NCI-H526 (cell line): ENCODE results near the gene LAMB4.
A peak's percentile ranks its signal among the peaks of the same experiment; 100 is the strongest.

Source experiments
- DNase-seq, 2 experiments: peaks; one replicate each; lab custom pipeline; 2025; lab: John Stamatoyannopoulos, UW

LAMB4 gene

DNA sequence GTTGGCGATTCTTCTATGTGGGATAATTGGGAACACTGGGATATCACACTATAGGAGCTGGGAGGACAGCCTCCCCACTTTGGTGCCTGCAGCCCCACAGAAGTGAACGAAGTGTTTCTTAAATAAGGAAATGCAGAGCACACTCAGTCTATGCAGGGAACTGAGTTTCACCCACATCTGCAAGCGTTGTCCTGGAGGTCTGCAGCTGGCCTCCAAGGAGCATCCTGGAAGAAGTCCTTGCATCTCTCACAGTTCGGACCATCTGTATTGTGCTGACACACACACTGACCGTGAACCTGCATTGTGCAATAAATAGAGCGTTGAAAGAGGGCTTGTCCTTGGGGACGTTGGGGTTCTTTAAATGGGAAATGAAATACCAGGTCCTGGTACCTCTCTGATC, 25.8 kb downstream of the LAMB4 start:
- DNase-seq: no peak

DNA sequence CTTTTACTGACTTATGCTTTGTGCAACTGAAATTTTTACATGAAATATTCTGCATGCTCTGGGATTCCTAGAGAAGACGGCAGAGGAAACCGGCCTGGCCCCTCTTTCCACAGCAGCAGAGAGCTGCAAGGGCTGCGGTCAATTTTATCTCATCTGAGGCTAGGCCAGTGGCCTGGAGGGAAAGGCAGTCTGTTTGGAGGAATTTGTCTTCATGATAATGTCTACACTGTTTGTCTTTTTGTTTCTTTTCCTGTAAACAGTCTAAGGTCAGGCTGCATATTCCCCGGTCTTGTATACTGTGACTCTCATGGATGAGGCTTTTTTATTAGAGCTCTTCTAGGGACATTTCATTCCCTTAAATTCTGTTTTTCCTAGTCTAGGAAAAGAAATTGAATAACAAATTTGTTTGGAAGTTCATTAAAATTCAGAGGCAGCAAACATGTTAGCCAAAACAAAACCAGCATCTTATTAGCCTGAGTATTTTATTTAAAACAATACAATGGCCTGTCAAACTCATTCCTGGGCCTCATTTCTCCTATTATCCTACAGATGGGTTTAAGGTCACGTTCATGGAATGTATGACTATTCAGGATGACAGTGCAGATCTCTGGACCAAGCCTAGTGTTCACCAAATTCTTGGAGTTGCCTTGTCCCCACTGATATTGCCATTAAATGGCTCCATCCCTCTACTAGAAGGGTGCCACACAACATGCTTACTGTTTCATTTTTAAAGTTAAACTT, 26.4 kb downstream of the LAMB4 start:
- no peak for DNase-seq

DNA sequence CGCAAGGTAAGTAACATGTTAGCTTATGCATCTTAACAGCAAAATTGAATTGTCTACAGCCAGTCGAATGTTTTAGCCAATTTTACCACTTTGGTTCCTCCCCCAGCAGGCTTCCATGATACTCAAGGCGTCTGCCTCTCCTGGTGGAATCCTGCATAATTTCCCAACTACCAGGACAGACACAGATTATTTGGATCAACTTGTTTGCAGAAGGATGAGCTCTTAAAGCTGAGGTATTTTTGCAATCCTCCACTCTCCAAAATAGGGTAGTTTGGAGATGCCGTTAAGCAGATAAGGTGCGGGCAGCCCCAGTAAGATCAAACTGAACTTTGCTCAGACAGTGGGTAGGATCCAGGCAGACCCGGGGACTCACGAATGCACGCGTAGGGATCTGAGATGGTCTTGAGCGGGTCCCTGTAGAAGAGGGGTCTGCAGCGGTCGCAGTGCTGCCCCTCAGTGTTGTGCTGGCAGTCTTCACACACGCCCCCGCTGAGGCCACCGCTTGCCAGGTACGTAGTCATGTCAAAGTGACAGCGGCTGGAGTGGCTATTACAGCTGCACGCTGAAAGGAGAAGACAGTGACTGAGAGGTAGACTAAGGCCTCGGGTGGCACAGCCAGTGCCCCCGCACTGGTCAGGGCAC, 27.4 kb downstream of the LAMB4 start:
- no peak for DNase-seq

DNA sequence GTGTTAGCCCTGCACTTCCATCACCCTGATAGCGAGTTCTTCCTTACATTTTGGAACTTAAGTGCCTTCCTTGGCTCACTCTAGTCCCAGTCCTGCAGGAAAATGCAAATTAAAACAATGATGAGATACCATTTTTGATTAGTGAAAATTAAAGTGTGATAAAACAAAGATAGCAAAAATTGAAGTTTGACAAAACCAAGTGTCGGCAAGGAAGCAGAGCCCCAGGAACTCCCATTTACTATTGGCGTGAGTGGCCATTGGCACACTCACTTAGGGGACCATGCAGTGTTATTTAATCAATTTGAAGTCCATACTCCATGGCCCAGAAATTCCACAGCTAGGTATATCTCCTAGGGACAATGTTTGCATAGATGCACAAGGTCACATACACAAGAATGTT, 28.4 kb downstream of the LAMB4 start:
- DNase-seq: no peak

DNA sequence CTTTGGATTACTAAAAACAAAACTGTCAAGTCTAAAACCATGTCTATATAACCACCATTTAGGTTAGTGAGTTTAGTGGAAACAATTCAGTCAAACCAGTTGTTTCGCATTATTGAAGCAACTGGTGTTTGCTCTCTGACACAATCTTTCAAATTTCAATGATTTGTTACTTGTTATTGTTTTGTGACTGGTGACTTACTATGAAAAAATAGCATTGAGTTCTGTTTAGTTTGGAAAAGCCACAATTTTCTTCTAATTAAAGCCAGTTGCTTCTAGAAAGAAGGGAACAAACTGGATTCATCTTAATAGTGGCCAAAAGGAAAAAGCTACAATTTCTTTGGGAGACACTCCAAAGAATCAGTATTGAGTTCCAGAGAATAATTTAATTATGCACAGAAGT, 30.4 kb downstream of the LAMB4 start:
- no peak for DNase-seq

DNA sequence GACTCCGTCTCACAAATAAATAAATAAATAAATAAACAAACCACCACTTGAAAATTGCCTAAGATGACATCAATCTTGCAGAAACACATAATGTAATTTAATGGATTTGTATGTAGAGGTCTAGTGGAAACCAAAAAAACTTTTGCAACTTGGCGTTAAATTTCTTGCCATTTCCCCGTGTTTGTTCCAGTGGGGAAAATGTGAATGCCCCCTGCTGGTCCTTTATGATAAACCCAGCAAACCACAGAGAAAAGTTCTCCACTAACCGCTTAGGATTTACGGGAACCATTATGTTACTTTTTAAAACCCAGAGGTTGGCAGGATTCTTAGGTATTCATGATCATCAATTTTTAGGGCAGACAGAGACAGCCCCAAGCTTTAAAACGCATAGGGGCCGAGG, 32.5 kb downstream of the LAMB4 start:
- DNase-seq: no peak

DNA sequence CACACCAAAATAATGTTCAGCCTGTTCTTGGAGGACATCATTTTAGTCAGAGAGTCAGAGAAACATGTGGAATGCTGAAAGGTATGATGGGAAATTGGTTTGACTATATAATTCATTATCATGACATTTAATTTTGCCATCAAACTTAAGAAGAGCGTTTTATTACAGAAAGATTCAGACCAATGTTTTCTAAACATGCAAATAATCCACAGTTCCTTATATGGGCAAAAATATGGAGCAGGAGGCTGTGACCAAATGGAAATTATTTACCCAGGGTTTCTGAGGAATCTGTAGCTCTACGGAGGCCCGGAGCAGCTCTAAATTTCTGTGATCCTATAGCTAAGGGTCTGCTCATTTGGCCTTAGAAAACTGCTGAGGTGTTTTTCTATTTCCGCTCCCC, 33.2 kb downstream of the LAMB4 start:
- DNase-seq: no peak

DNA sequence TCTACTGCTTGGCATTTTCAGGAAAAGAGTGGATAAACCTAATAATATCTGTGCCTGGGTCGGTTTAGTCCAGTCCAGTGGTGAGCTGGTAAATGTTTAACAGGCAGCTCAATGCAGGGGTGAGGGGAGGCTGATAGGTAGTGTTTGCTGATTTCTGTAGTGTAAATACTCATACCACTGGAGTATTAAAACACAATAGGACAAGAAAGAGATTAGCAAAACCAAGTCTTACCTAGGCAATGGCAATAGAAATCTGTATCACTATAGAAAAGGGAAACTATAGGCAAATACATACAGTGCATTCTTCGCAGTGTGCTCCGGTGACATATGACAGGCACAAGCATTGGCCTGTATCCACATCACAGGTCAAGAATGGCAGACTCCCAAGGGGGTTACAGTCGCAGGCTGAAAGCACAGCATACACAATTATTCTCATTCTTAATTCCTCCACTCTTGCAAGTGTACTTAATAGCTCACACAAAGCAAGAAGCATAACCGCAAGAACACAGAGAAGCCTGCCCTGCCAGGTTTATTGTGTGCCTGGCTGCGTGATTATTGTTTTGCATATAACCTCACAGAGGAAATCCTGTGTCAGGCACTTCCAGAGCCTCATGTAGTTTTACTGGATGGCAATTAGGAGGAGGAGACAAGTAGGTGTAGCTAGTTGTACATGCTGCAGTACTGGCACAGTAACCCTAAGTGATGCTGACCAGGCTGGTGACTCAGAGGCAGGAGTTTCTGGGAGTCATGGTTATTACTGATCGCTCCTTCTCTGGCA, 35.0 kb downstream of the LAMB4 start:
- peak; percentile 94 for DNase-seq

DNA sequence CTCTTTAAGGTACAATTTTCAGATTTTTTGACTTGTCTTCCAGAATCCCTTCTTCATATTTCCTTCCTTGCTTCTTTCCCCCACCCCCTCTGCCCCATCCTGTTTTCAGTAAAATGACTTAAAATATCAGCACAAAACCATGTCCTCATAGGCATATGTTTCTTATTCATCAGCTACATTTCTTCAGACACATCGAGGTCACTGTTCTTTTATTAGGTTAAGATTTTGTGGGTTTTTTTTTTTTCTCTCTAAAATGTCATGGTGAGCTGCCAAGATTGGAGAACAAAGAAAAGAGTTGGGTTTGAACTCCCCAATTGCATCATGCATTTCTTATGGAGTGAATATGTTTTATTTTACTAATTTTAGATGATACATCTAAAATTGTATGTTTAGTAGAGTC, 35.8 kb downstream of the LAMB4 start:
- no peak for DNase-seq

DNA sequence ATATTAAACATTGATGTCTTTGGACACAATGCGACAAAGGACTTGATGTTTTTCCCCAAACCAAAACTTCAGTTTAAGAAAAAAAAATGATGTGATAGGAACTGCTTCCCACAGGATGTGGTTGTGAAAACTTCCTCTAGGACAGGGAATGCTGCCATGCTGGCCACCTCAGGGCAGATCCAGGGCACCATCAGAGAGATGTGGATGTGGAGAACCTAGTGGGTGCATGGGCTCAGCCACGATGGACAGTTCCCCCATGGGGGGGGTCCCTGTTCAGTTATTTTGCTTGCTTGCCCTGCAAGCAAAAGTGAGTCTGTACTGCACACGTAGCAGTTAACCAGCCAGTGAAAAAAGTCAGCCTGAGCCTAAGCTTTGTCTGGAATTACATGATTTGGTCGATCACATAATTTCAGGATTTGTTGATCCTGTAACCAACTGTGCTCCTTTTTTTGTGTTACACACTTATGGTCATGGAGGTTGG, 36.3 kb downstream of the LAMB4 start:
- no peak for DNase-seq

DNA sequence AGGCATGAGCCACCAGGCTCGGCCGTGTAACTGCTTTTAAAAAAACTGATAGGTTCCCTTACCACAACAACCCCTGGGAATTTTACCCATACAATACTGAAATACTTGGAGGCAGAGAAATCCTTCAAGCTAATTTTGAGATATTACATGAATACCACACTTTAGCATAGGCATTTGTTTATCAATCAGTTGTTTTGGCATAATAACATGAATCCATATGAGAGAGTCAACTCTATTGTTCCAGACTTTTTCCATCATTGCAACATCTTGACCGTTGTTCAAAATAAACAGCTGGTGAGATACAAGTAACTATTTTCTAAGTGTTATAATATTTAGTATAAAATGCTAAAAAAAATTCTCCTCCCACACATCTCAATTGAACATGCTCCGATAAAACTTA, 36.8 kb downstream of the LAMB4 start:
- no peak for DNase-seq

DNA sequence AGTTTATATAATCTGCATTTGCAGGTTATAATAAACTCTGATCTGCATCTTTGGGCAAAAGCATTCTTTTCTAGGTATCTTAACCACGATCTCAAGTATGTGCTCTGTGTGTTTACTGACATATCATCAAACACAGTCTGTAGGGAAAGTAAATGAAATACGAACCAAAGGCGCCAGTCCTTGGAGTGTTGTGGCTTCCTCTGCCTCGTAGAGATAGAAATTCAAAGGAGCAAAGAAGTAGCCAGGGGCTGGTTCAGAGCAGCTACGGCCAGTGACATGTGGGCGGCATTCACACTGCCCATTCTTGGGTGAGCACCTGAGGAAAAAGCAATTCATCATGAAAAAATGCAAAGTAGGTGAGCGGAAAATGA, 38.7 kb downstream of the LAMB4 start:
- no peak for DNase-seq

DNA sequence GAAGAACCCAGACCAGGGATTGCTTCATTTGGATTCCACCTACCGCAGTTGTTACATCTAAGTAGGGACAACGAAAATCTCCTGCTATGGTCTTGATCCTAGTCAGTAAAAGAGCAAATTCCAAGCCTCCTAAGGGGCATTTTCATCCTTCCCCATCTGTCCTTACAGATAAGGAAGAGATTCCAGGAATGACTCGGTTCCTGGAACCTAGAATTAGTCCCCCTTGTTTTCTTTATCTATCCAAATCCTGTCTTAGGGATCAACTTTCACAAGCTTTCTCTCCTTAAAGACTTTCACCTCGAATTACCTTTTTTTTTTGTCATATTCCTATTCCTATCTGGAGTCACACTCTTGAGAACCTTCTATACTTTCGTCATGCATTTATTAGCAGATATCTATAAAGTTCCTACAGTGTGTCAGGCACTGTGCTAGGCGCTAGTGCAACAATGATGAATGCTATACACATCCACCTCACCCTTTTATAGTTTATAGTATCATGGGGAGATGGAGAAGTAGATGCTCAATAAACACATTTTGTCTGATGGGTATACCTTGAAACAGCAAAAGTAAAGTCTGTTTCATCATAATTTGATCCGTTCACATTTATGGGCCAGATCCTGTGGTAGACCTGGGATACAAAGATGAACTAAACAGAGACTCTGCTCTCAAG, 39.2 kb downstream of the LAMB4 start:
- no peak for DNase-seq

DNA sequence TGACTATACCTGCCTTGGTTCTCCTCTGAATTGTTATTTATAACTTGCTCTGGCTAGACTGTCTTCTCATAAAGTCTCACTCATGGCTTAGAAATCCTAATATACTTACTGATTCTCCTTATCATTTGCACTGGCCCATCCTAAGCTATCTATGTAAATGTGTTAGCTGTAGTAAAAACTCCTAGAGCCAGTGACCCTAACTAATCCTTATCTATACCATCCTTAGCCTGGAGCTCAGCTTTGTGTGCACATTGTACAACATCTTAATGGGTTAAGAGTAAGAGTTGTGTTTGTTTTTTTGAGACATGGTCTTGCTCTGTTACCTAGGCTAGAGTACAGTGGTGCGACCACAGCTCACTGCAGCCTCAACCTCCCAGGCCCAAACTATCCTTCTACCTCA, 40.8 kb downstream of the LAMB4 start:
- no peak for DNase-seq

DNA sequence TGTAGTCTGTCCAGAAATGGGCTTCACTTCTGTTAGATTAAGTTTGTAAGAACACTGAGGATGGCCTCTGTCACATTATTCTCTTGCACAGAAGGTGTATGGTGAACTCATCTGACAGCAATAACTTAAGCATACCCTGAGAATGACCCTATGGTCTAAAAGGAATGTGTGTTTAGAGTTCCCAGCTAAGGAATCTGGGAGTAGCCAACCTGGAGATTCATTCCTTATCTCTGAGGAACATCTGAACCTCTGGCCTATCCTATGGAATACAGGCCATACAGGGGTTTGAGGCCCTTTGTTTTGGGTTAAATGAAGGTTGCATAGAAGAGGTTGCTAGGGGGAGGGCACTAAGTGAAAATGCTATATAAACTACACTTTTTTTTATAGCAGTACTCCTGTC, 41.4 kb downstream of the LAMB4 start:
- DNase-seq: no peak

DNA sequence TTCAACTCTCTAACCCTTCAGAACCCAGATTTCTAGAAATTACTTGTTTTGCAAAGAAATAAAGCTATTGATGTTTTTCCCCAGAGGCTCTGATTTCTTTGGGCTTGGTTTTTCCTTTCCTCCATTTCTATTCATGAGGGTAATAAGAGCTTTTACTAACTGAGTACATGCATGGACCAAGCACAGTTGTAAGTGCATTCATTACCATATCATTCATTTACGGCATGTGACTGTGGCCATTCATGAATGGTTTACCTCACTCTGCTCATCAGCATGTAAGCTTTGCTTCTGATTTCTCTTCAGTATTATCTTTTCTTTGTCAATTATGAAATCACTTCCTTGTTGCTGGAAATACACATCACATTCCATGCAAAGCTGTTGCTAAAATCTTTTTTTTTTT, 42.4 kb downstream of the LAMB4 start:
- DNase-seq: no peak

DNA sequence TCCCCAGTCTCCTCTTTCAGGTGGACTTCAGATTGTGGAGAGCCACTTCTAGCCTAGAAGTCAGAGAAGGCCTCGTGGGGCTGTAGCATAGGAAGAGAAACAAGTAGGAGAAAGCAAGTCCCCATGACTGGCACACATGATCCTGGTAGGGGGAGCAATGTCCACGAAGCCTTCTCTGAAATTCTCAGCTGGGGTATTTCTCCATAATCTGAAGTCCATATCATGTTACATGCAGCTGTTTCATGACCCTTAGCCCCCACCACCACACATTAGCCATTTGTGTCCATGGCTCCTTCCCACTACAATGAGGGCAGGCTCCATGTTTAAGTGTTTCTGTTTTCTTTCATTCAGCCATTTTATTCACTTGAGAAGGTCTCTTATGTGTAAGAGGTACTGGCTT, 43.2 kb downstream of the LAMB4 start:
- DNase-seq: no peak

DNA sequence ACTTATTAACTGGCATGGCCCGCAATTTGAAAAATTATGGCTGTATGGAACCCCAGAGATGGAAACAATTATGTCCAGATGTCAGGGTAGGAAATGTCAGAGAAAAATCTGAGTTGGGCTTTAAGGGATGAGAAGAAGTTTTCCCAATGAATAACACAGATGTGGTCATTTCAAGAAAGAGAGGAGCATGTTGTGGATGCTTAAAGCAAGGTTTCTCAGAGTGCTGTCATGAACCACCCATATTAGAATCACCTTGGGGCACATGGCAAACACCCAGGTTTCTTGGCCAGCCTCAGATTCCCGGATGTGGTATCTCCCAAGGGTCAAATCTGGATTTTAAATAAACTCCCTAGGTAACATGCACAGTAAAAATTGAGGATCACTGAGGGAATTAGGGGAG, 43.6 kb downstream of the LAMB4 start:
- DNase-seq: no peak

DNA sequence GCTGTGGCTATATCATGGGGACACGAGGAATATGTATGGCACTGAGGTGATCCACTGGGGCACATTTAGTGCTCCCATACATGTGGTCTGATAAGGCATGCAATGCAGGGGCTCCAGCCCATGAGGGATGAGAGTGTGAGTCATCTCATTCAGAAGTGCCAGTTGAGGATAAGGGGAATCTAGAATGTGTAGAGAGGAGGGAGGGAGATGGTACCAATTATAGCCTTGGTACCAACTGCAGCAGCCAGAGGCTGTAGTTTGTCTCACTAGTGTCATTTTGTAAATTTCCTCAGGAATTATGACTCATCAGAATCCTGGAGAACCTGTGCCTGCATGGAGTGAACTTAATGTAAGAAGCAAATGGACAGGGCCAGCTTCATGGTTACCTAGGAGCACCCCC, 46.2 kb downstream of the LAMB4 start:
- DNase-seq: no peak

DNA sequence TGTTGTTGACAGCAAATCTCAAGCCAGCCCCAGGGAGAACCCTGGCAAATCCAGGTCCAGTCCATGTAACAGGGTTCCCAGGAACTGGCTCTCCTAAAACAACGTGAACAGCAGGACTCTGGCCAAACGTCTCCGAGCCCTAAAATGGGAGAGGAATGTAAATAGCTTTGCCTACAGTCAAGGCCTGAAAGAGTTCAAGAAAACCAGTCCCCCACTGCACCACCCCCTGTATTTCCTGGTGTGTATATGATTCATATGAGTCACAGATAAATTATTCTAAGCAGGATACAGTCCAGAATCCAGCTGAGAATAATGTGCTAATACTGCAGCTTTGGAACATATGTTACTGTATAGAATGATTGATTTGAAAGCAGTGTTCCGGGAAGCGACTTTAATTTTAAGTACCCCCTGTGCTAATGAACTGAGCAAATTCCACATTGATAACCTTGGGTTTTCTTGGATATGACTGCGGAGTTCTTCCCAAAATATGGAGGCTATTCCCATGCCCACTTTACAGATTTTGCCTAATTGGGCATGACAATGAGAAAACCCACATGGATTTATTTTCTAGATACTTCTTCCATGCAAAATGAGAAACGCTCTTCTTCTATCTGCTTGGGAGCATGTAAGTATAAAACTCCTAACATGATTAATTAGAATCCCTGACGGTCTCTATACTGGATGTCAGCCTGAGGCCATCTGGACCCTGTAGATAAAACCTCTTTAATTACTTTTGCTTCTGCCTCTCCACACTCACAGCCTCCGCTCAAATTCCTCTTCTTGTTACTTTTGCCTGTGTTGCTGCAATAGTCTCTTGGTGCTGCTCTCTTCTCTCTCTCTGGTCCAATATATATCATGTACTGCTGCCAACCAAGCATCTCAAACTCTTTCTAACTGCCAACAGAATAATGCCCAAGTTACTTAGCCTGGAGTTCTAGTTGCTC, 50.2 kb downstream of the LAMB4 start:
- DNase-seq: no peak

DNA sequence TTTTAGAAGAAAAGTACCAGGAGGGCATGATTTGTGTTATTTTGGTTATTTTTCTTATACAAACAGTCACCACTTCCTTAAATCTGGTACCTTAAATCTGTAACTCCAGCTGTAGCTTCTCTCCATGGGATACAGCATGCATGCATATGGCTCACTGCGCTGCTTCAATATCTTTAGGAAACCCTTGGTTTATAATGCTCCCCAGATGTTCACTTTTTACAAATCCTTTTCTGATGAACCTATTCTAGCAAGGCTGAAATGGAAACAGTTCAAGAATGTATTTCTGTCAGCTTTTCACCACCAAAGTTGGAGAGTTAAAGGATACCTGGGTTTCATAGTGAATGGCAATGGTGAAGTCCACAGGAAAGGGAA, 50.9 kb downstream of the LAMB4 start:
- DNase-seq: no peak

DNA sequence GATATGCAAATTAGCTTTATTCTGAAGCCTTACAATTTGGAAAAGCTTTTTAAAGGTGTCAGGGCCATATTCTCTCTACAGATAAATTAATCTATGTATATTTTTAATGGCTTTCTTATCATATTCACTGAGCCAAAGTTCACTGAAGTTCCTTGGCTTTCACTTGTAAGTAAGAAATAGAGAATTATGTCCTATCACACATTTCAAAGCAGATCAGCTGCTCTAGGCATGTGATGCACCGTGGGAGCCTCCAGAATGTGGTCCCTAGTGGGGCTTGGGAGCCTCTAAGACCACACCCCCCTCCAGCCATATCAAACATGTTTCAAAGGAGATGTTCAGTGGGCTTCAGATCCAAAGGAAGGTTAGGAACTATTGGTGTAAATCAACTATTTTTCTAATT, 51.5 kb downstream of the LAMB4 start:
- DNase-seq: no peak
